ENCODE data around the gene GRK5.

- TF ChIP-seq, protein P1, sequence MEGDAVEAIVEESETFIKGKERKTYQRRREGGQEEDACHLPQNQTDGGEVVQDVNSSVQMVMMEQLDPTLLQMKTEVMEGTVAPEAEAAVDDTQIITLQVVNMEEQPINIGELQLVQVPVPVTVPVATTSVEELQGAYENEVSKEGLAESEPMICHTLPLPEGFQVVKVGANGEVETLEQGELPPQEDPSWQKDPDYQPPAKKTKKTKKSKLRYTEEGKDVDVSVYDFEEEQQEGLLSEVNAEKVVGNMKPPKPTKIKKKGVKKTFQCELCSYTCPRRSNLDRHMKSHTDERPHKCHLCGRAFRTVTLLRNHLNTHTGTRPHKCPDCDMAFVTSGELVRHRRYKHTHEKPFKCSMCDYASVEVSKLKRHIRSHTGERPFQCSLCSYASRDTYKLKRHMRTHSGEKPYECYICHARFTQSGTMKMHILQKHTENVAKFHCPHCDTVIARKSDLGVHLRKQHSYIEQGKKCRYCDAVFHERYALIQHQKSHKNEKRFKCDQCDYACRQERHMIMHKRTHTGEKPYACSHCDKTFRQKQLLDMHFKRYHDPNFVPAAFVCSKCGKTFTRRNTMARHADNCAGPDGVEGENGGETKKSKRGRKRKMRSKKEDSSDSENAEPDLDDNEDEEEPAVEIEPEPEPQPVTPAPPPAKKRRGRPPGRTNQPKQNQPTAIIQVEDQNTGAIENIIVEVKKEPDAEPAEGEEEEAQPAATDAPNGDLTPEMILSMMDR (IDR thresholded peaks at IDR 0.05; ENCODE audit: poor library complexity, severe bottlenecking), result no peak
- TF ChIP-seq POLR2AphosphoS5 (IDR thresholded peaks at IDR 0.05) (no peak), EP300 (conservative IDR thresholded peaks at IDR 0.05; ENCODE audit: poor library complexity, severe bottlenecking) (no peak), REST (IDR thresholded peaks at IDR 0.05; ENCODE audit: borderline replicate concordance) (no peak), MXI1 (conservative IDR thresholded peaks at IDR 0.05; ENCODE audit: poor library complexity, severe bottlenecking) (no peak), EZH2 (IDR thresholded peaks at IDR 0.05; ENCODE audit: borderline replicate concordance, insufficient read depth, low read length, poor library complexity, severe bottlenecking) (no peak), TAF1 (IDR thresholded peaks at IDR 0.05; ENCODE audit: low read depth) (no peak)
Measured at GRCh38 chr10:119250641-119251314, 43.4 kb downstream of the GRK5 start.
